Colonic mucosa (tissue), 4 donors: Measurements from ENCODE around the gene LRIT1. TPM values are rescaled to one million over a fixed set of nuclear protein-coding genes. Genes with fewer than 3 reads are reported as not detected.
A peak's percentile ranks its signal among the peaks of the same experiment; 100 is the strongest.

Experiments used
- DNase-seq: peaks from one replicate; pipeline ENCODE4 v3.0.0-alpha.2; 2020
- H3K27ac ChIP-seq: fragments of 200-600 bp; one replicate; pipeline ENCODE4 v1.8.0; 2021
- H3K27me3 ChIP-seq: fragments of 200-600 bp; one replicate; pipeline ENCODE4 v1.8.0; 2021
- H3K36me3 ChIP-seq: fragments of 200-600 bp; one replicate; pipeline ENCODE4 v1.8.0; 2021
- H3K4me1 ChIP-seq: fragments of 200-600 bp; one replicate; pipeline ENCODE4 v1.8.0; 2021; ENCODE audit warnings: mild to moderate bottlenecking
- H3K4me3 ChIP-seq: fragments of 200-600 bp; one replicate; pipeline ENCODE4 v1.8.0; 2021
- H3K9ac ChIP-seq, 2 donors: one replicate each; pipeline ENCODE4 v1.7.0; 2013; ENCODE audit warnings: control low read depth in 2 of 2, low read depth in 2 of 2, low read length in 2 of 2
- H3K9me3 ChIP-seq: fragments of 200-600 bp; one replicate; pipeline ENCODE4 v1.8.0; 2021
- CTCF ChIP-seq: fragments of 200-600 bp; IDR thresholded peaks from one replicate; pipeline ENCODE4 v1.8.0; 2022; ENCODE audit warnings: antibody characterized with exemption, mild to moderate bottlenecking
- intact Hi-C: fragments of 100-400 bp; cut with DNase I; formaldehyde crosslinking; loops from one replicate; pipeline ENCODE4 v1.14.1; 2022
- total RNA-seq, 2 donors: library from RNA; stranded (reverse); fragmentation: NEBNext Ultra II Directional in 1 of 2; extraction: Animal tissue kit (Norgen Biotek cat#: 25700) in 1 of 2; gene quantifications; one replicate each; pipeline ENCODE4 v1.2.1, GENCODE V29; 2021
- donor health status: healthy.
- donor health status: DM: no; HTN: no; CAD: no.
- donor health status: DM: no; HTN: no; CAD: no.

LRIT1 gene
- total RNA-seq, 2 donors from 2014 or later = not detected

GRCh38 chr10:84198206-84198915, 43.0 kb downstream of the LRIT1 start:
- Histone ChIP-seq H3K9ac (peak overlapping the region in 1 of 2 donors; percentile 76), H3K27me3 (no peaks in the 10 kb centered on the region), H3K36me3 (no peaks in the 10 kb centered on the region), H3K9me3 (no peaks in the 10 kb centered on the region), H3K4me1 (peaks cover 30% of the 10 kb centered on the region), H3K4me3 (no peak overlapping the region), H3K27ac (peak overlapping the region; percentile 77)
- intact Hi-C loops = no loop called here
- peak; percentile 81 for DNase-seq
- TF ChIP-seq CTCF = no peak

GRCh38 chr10:84197643-84198042, 43.7 kb downstream of the LRIT1 start:
- Histone ChIP-seq H3K4me1 (peaks cover 30% of the 10 kb centered on the region), H3K9me3 (no peaks in the 10 kb centered on the region), H3K9ac (peak overlapping the region in 1 of 2 donors; percentile 76), H3K36me3 (no peaks in the 10 kb centered on the region), H3K27me3 (no peaks in the 10 kb centered on the region), H3K27ac (peak overlapping the region; percentile 77), H3K4me3 (no peak overlapping the region)
- intact Hi-C loops = no loop called here
- no peak for TF ChIP-seq CTCF
- no peak for DNase-seq

GRCh38 chr10:84196941-84197340, 44.4 kb downstream of the LRIT1 start:
- H3K27ac ChIP-seq = peak overlapping the region; percentile 77
- no peaks in the 10 kb centered on the region for H3K27me3 ChIP-seq
- DNase-seq = no peak
- intact Hi-C loops = no loop called here
- no peaks in the 10 kb centered on the region for H3K36me3 ChIP-seq
- no peak for TF ChIP-seq CTCF
- no peaks in the 10 kb centered on the region for H3K9me3 ChIP-seq
- peak overlapping the region in 1 of 2 donors; percentile 76 for H3K9ac ChIP-seq
- H3K4me3 ChIP-seq = no peak overlapping the region
- peaks cover 30% of the 10 kb centered on the region for H3K4me1 ChIP-seq

- intact Hi-C loops = no loop called here
- H3K4me1 ChIP-seq = peaks cover 24% of the 10 kb centered on the region
- no peaks in the 10 kb centered on the region for H3K27me3 ChIP-seq
- TF ChIP-seq CTCF = no peak
- DNase-seq = peak; percentile 82
- H3K9me3 ChIP-seq = no peaks in the 10 kb centered on the region
- no peak overlapping the region for H3K4me3 ChIP-seq
- peak overlapping the region; percentile 77 for H3K27ac ChIP-seq
- no peaks in the 10 kb centered on the region for H3K36me3 ChIP-seq
- peak overlapping the region; percentile 69 to 76 for H3K9ac ChIP-seq
Observed at GRCh38 chr10:84196083-84196482, 45.3 kb downstream of the LRIT1 start.

GRCh38 chr10:84195044-84195830, 46.1 kb downstream of the LRIT1 start:
- H3K9me3 ChIP-seq = no peaks in the 10 kb centered on the region
- intact Hi-C loops = no loop called here
- DNase-seq = no peak
- peak overlapping the region; percentile 69 to 76 for H3K9ac ChIP-seq
- peaks cover 17% of the 10 kb centered on the region for H3K4me1 ChIP-seq
- TF ChIP-seq CTCF = no peak
- no peaks in the 10 kb centered on the region for H3K27me3 ChIP-seq
- H3K27ac ChIP-seq = peak overlapping the region; percentile 77
- no peaks in the 10 kb centered on the region for H3K36me3 ChIP-seq
- H3K4me3 ChIP-seq = peak overlapping the region; percentile 51
